ENCODE data around the gene RASGEF1C.

RASGEF1C gene

GRCh38 chr5:180084638-180085561 is 124.1 kb downstream of the RASGEF1C start:
- no peaks in the 10 kb centered on the region for H3K27me3 ChIP-seq (ENCODE audit: insufficient read depth, poor library complexity, severe bottlenecking)
- H3K4me3 ChIP-seq (replicated peaks; ENCODE audit: insufficient read depth, low read length) = no peak overlapping the region
- TF ChIP-seq REST (IDR thresholded peaks at IDR 0.05; ENCODE audit: insufficient replicate concordance, low read depth) = no peak
- no peak for TF ChIP-seq CTCF (IDR thresholded peaks at IDR 0.05; ENCODE audit: insufficient read depth, low read length)
- peak; percentile 99 for TF ChIP-seq SPI1 (IDR thresholded peaks at IDR 0.05; ENCODE audit: borderline replicate concordance, low read depth)
- H3K27ac ChIP-seq (replicated peaks) = peak overlapping the region; percentile 53
- DNase-seq (ENCODE audit: low read depth in 1 of 2, low spot score in 1 of 2) = peak in 1 of 2 experiments; percentile 73

- Histone ChIP-seq H3K4me3 (replicated peaks; ENCODE audit: insufficient read depth, low read length) (no peak overlapping the region), H3K27me3 (ENCODE audit: insufficient read depth, poor library complexity, severe bottlenecking) (no peaks in the 10 kb centered on the region), H3K27ac (replicated peaks) (no peak overlapping the region)
- TF ChIP-seq GABPA (IDR thresholded peaks at IDR 0.05; ENCODE audit: low read depth) (no peak), POLR2AphosphoS5 (IDR thresholded peaks at IDR 0.05; ENCODE audit: low read depth) (no peak), REST (IDR thresholded peaks at IDR 0.05; ENCODE audit: insufficient replicate concordance, low read depth) (no peak), CTCF (IDR thresholded peaks at IDR 0.05; ENCODE audit: insufficient read depth, low read length) (no peak), SPI1 (IDR thresholded peaks at IDR 0.05; ENCODE audit: borderline replicate concordance, low read depth) (no peak)
- DNase-seq (ENCODE audit: low read depth in 1 of 2, low spot score in 1 of 2) = no peak
These were observed 125.4 kb downstream of the RASGEF1C start for GRCh38 chr5:180083529-180084060.

- no peak for DNase-seq (ENCODE audit: low read depth in 1 of 2, low spot score in 1 of 2)
- TF ChIP-seq SPI1 (IDR thresholded peaks at IDR 0.05; ENCODE audit: borderline replicate concordance, low read depth) = no peak
- TF ChIP-seq POLR2AphosphoS5 (IDR thresholded peaks at IDR 0.05; ENCODE audit: low read depth) = no peak
- no peak for TF ChIP-seq REST (IDR thresholded peaks at IDR 0.05; ENCODE audit: insufficient replicate concordance, low read depth)
- TF ChIP-seq GABPA (IDR thresholded peaks at IDR 0.05; ENCODE audit: low read depth) = no peak
- no peak for TF ChIP-seq CTCF (IDR thresholded peaks at IDR 0.05; ENCODE audit: insufficient read depth, low read length)
- no peaks in the 10 kb centered on the region for H3K27me3 ChIP-seq (ENCODE audit: insufficient read depth, poor library complexity, severe bottlenecking)
- no peak overlapping the region for H3K4me3 ChIP-seq (replicated peaks; ENCODE audit: insufficient read depth, low read length)
- no peak overlapping the region for H3K27ac ChIP-seq (replicated peaks)
These were observed 126.2 kb downstream of the RASGEF1C start for GRCh38 chr5:180082633-180083420.

Measured in HL-60 (cell line).